Mesothelial cell of epicardium (in vitro differentiated cells): Measurements from ENCODE around the gene ZNF391. TPM values are rescaled to one million over a fixed set of nuclear protein-coding genes. Genes with fewer than 3 reads are reported as not detected.

Source experiments
- DNase-seq, 2 experiments: peaks; one replicate each; pipeline ENCODE4 v3.0.0; 2021; ENCODE audit warnings: low spot score in 2 of 2; ENCODE audit not compliant: unreplicated experiment in 2 of 2
- H3K27ac Mint-ChIP-seq: 2 replicates; pipeline ENCODE4 v1.8.0; 2021; ENCODE audit warnings: mixed read lengths
- H3K27me3 Mint-ChIP-seq: 2 replicates; pipeline ENCODE4 v1.8.0; 2021; ENCODE audit warnings: low read depth, mixed read lengths
- H3K36me3 Mint-ChIP-seq: 2 replicates; pipeline ENCODE4 v1.8.0; 2021; ENCODE audit warnings: mixed read lengths
- H3K4me1 Mint-ChIP-seq: 2 replicates; pipeline ENCODE4 v1.8.0; 2021; ENCODE audit warnings: mixed read lengths
- H3K4me3 Mint-ChIP-seq: 2 replicates; pipeline ENCODE4 v1.8.0; 2021; ENCODE audit warnings: mild to moderate bottlenecking, moderate library complexity, mixed read lengths
- H3K9me3 Mint-ChIP-seq: 2 replicates; pipeline ENCODE4 v1.8.0; 2021; ENCODE audit warnings: mixed read lengths
- total RNA-seq: library from RNA; stranded (reverse); gene quantifications from 3 replicates; pipeline ENCODE4 v1.2.1, GENCODE V29; 2021
- TF ChIP-seq, protein P1 (sequence below): fragments of 200-600 bp; sonication (generic); IDR thresholded peaks from one replicate; pipeline ENCODE4 v1.5.0; 2021; ENCODE audit warnings: antibody characterized with exemption; ENCODE audit not compliant: unreplicated experiment

The ZNF391 gene
- total RNA-seq, 1 donor from 2014 or later: 10.8 TPM

DNA sequence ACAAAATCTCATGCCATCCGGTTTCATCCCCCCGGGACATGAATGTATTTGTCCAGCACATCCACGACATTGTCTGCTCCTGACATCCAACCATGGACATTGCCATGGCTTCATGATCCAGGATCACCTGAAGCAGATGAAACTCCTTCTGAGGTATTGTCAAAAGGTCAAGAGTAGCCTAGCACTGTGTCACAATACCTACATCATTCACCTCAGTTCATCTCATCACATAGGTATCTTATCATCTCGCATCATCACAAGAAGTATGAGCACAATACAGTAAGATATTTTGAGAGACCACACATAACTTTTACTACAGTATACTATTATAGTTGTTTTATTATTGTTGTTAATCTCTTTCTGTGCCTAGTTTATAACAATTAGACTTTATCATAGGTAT lies 50.8 kb downstream of the ZNF391 start:
- Mint-ChIP-seq H3K27ac (no peak overlapping the region), H3K4me1 (no peaks in the 10 kb centered on the region), H3K36me3 (peaks cover 10% of the 10 kb centered on the region), H3K27me3 (no peaks in the 10 kb centered on the region), H3K9me3 (peaks cover 45% of the 10 kb centered on the region), H3K4me3 (no peak overlapping the region)
- DNase-seq: no peak
- TF ChIP-seq, protein P1, sequence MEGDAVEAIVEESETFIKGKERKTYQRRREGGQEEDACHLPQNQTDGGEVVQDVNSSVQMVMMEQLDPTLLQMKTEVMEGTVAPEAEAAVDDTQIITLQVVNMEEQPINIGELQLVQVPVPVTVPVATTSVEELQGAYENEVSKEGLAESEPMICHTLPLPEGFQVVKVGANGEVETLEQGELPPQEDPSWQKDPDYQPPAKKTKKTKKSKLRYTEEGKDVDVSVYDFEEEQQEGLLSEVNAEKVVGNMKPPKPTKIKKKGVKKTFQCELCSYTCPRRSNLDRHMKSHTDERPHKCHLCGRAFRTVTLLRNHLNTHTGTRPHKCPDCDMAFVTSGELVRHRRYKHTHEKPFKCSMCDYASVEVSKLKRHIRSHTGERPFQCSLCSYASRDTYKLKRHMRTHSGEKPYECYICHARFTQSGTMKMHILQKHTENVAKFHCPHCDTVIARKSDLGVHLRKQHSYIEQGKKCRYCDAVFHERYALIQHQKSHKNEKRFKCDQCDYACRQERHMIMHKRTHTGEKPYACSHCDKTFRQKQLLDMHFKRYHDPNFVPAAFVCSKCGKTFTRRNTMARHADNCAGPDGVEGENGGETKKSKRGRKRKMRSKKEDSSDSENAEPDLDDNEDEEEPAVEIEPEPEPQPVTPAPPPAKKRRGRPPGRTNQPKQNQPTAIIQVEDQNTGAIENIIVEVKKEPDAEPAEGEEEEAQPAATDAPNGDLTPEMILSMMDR: no peak

DNA sequence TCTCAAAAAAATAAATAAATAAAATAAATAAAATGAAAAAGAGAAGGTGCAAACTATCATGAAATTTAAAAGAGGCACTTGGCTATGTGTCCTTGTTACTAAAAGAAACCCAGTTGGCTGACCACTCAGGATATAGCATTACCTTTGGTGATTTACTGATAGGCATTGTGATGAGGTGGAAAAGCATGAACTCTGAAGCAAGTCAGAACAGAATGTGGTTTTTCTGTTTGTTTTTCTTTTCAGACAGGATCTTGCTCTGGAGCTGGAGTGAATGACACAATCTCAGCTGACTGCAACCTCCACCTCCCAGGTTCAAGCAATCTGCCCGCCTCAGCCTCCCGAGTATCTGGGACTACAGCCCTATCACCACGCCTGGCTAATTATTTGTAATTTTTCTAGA lies 52.4 kb downstream of the ZNF391 start:
- TF ChIP-seq, protein P1: no peak
- Mint-ChIP-seq H3K4me3 (no peak overlapping the region), H3K27ac (no peak overlapping the region), H3K36me3 (peaks cover 15% of the 10 kb centered on the region), H3K9me3 (peaks cover 31% of the 10 kb centered on the region), H3K27me3 (no peaks in the 10 kb centered on the region), H3K4me1 (no peaks in the 10 kb centered on the region)
- no peak for DNase-seq

DNA sequence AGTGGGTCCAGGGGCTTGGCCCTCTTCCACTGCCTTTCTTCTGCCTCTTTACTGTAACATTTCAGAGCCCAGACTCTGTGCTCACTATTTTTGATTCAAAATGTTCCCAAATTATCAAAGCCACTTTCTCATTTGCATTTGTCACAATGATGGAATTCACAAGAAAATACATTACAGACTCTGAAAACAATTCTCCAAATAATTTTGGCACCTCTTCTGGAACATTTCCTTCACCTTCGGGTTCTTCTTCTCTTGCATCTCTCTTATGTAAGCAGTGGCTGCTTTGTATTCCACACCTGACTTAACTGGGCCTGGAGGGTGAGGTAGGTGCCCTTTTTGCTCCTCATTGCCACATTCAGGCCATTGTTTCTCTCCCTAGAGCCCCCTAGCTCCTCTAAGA lies 54.4 kb downstream of the ZNF391 start:
- Mint-ChIP-seq H3K4me1 (no peaks in the 10 kb centered on the region), H3K36me3 (peaks cover 22% of the 10 kb centered on the region), H3K4me3 (no peak overlapping the region), H3K9me3 (peaks cover 34% of the 10 kb centered on the region), H3K27ac (no peak overlapping the region), H3K27me3 (no peaks in the 10 kb centered on the region)
- TF ChIP-seq, protein P1: no peak
- DNase-seq: no peak

DNA sequence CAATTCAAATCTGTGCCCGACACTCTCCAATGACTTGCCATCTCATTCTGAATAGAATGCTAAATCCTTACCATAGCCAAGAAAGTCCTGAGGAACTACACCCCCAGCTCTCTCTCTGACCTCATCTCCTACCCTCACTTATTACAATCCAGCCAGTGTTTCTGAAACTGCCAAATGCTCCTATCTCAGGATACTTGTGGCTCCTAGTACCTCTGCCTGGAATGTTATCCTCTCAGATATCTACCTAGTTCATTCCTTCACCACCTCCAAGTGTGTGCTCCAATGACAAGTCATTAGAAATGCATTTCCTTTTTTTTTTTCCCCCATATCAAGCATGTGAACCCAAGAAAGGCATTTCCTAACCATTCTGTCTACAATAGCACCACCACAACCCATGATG lies 59.9 kb downstream of the ZNF391 start:
- Mint-ChIP-seq H3K27ac (no peak overlapping the region), H3K4me1 (no peaks in the 10 kb centered on the region), H3K9me3 (peaks cover 55% of the 10 kb centered on the region), H3K36me3 (peaks cover 65% of the 10 kb centered on the region), H3K27me3 (no peaks in the 10 kb centered on the region), H3K4me3 (no peak overlapping the region)
- TF ChIP-seq, protein P1: no peak
- no peak for DNase-seq

DNA sequence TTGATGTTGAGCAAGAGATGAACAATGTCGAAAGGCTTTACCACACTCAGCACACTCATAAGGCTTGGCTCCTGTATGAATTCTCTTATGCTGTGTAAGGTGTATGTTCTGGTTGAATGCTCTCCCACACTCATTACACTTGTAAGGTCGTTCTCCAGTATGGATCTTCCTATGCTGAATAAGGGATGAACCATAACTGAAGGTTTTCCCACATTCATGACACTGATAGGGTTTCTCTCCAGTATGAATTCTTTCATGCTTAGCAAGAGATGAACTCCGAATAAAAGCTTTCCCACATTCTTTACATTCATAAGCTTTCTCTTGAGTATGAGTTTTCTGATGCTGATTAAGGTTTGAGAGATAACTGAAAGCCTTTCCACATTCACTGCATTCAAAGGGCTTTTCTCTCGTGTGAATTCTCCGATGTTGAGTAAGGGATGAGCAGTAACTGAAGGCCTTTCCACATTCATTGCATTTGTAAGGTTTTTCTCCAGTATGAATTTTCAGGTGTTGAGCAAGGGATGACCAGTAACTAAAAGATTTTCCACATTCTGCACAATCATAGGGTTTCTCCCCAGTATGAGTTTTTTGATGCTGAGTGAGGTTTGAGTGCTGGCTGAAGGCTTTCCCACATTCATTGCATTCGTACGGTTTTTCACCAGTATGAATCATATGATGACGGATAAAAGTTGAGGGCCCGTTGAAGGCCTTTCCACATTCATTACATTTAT lies 63.3 kb downstream of the ZNF391 start:
- H3K36me3 Mint-ChIP-seq: peaks cover 92% of the 10 kb centered on the region
- no peak overlapping the region for H3K27ac Mint-ChIP-seq
- H3K9me3 Mint-ChIP-seq: peaks cover 86% of the 10 kb centered on the region
- H3K27me3 Mint-ChIP-seq: no peaks in the 10 kb centered on the region
- DNase-seq: no peak
- TF ChIP-seq, protein P1: no peak
- H3K4me1 Mint-ChIP-seq: no peaks in the 10 kb centered on the region
- H3K4me3 Mint-ChIP-seq: no peak overlapping the region

DNA sequence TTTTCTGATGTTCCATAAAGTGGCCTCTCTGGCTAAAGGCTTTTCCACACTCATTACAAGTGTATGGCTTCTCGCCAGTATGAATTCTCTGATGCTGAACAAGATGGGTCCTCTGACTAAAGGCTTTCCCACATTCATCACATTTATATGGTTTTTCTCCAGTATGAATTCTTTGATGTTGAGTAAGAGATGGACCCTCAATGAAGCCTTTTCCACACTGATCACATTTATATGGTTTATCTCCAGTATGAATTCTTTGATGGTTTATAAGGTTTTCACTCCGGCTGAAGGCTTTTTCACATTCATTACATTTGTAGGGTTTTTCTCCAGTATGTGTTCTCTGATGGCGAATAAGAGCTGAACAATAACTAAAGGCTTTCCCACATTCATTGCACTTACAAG lies 63.9 kb downstream of the ZNF391 start:
- no peak for DNase-seq
- H3K27ac Mint-ChIP-seq: no peak overlapping the region
- no peaks in the 10 kb centered on the region for H3K4me1 Mint-ChIP-seq
- H3K36me3 Mint-ChIP-seq: peaks cover 94% of the 10 kb centered on the region
- peaks cover 90% of the 10 kb centered on the region for H3K9me3 Mint-ChIP-seq
- no peaks in the 10 kb centered on the region for H3K27me3 Mint-ChIP-seq
- TF ChIP-seq, protein P1: no peak
- no peak overlapping the region for H3K4me3 Mint-ChIP-seq
